Right renal pelvis (tissue), 4 donors: ENCODE results near the gene MXD3. TPM values are rescaled to one million over a fixed set of nuclear protein-coding genes. Genes with fewer than 3 reads are reported as not detected.
"Not testable (repeated sequence)": the region's sequence is repeated elsewhere in the genome, so short reads cannot be mapped to it uniquely, and the experiment has no call there.

ENCODE experiments used
- DNase-seq, 4 donors: peaks; one replicate each; pipeline ENCODE4 v3.0.0-alpha.2; 2013; ENCODE audit warnings: low read depth in 4 of 4, low spot score in 3 of 4, missing footprints in 1 of 4
- polyA plus RNA-seq, 4 donors: library from polyadenylated mRNA; unstranded; fragments of 120-200 nt; gene quantifications; one replicate each; pipeline ENCODE4 v1.2.1, GENCODE V29; 2013; ENCODE audit not compliant: insufficient read length in 4 of 4

MXD3 gene
- polyA plus RNA-seq, 4 donors = 13.7 to 23.2 (median 14.5) TPM

DNA sequence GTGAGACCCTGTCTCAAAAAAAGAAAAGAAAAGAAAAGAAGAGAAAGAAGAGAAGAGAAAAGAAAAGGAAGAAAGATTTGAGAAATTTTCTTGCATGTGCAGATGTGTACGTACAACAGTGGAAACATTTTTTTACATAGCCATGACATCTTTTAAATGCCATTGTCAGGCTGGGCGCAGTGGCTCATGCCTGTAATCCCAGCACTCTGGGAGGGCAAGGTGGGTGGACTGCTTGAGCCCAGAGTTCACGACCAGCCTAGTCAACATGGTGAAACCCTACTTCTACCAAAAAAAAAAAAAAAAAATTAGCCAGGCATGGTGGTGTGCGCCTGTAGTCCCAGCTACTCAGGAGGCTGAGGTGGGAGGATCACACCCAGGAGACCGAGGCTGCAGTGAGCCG, 33.2 kb upstream of the MXD3 start:
- no peak for DNase-seq

GRCh38 chr5:177343777-177344176, 32.1 kb upstream of the MXD3 start:
- no peak for DNase-seq

DNA sequence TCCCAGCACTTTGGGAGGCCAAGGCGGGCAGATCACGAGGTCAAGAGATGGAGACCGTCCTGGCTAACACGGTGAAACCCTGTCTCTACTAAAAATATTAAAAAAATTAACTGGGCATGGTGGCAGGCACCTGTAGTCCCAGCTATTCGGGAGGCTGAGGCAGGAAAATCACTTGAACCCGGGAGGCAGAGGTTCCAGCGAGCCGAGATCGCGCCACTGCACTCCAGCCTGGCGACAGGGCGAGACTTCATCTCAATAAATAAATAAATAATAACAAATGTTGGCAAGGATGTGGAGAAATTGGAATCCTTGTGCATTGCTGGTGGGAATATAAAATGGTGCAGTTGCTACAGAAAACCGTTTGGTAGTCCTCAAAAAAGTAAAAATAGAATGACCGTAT, 31.3 kb upstream of the MXD3 start:
- DNase-seq = not testable (repeated sequence)

- no peak for DNase-seq
These were observed 27.5 kb upstream of the MXD3 start for GRCh38 chr5:177339107-177339638.

- DNase-seq = no peak
These were observed 26.8 kb upstream of the MXD3 start for GRCh38 chr5:177338251-177339106.

DNA sequence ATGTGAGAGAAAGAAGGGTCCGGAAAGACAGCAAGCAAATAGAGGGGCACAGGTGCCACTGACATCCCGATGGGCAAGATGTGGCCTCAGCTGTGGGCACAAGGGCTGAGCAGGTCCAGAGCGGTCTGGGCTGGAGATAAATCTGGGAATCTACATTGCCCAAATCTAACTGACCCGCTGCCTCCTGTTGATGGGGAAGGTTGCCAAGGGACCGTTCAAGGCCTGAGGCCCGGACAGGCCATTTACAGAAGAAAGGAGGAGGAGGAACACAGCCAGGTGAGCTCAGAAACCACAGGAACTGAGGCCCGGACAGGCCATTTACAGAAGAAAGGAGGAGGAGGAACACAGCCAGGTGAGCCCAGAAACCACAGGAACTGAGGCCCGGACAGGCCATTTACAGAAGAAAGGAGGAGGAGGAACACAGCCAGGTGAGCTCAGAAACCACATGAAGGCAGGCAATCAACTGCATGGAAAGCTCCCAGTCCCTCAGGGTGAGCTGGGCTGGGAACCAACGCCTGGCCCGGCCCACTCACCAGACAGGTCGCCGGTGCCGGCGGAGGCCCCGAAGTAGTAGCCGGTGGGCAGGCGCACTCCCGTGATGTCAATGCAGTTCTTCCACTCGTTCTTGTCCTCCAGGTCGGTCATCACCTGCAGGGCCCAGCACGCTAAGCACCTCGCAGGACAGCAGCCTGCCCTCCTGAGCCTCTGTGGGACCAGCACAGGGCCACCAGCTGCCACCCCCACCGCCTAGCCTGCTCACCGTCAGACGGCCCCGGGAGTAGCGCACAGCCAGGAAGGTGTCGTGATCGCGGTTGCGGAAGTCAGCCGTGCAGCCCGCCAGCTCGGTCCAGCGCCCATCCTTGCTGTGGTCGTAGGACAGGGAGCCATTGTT, 25.2 kb upstream of the MXD3 start:
- DNase-seq = no peak

DNA sequence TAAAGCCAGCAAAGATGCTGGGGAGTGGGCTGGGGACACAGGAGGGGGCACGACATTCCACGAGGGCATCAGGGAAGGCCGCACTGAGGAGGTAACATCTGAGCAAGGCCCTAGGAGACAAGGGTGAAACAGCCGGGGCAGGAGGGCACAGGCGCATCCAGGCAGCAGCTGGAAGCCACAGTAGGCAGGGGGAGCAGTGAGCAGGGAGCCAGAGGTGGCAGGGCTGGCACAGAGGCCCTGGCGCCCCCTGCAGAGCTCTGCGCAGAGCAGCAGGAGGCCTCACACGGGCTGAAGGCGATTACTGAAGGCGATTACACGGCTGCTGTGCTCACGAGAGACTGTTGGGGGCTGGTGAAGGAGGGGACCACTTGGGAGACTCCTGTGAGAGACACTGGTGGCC, 24.4 kb upstream of the MXD3 start:
- DNase-seq = no peak

GRCh38 chr5:177335701-177336065, 24.0 kb upstream of the MXD3 start:
- no peak for DNase-seq

- DNase-seq = no peak
These were observed 23.3 kb upstream of the MXD3 start for GRCh38 chr5:177334781-177335700.

DNA sequence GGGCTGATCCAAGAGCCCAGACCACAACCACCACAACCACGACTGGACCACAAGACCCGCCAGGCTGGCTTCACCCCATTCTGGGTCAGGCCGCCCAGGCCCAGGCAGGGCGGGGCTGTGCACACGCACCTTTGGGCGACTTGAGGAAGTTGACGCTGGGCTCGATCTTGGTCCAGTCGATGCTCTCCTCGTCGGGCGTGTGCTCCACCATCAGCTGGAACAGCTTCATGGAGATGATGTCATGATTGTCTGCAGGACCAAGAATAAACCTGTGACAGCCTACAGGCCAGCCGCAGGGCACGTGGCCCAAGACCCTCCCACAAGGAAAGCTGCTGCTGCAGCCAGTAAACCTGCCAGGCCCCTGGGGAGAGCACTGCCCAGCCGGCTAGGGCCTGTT, 22.5 kb upstream of the MXD3 start:
- DNase-seq = no peak

DNA sequence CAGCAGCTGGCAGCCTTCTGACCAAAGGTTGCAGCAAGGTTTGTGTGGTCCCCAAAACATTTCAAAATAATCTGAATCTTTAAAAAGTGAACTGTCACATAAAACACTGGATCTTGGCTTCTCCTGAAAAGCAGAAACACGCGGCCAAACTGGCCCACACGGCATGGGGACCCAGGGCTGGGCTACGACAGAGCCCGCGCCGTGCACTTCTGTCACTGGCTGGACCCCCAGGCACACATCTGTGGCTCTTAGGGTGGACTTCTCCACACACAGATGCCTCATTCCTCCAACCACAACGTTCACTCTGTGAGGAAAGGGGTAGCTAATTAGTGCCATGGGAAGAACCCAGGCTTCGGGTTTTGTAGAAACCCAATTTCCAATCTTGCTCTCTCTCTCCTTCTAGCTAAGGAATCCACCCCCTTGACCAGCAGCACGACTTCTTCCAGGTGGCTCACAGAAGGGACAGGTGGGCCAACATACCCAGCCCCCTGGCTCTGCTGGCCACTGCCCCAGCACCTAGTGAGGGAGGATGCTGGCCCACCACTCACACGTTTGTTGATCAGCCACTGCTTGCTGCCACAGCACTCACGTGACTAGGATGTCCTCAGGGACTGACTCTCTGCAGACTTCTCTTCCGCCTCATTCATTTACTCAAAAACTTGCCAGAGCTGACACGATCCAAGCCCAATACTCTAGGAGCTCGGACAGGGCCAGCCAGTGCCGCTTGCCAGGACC, 21.9 kb upstream of the MXD3 start:
- DNase-seq = no peak

DNA sequence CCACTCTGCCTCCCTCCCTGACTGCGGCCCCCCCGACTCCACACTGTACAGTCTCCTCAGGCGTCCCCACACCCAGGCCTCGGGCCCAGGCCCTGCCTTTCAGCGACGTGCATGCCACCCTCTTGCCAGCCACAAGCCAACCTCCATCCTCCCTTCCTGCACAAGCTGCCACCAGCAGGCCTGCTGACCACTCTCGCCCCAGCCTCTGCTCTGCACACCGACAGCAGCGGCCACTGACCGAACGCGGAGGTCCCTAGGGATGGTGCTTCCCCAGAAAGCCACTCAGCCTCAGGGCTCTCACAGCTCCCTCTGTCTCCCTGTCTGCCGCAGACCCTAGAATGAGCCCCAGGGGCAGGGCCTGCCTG, 21.2 kb upstream of the MXD3 start:
- no peak for DNase-seq

GRCh38 chr5:177332031-177332895, 20.6 kb upstream of the MXD3 start:
- no peak for DNase-seq

- DNase-seq = no peak
These were observed 19.5 kb upstream of the MXD3 start for GRCh38 chr5:177330991-177331842.

- DNase-seq = no peak
These were observed 18.2 kb upstream of the MXD3 start for GRCh38 chr5:177329883-177330282.

DNA sequence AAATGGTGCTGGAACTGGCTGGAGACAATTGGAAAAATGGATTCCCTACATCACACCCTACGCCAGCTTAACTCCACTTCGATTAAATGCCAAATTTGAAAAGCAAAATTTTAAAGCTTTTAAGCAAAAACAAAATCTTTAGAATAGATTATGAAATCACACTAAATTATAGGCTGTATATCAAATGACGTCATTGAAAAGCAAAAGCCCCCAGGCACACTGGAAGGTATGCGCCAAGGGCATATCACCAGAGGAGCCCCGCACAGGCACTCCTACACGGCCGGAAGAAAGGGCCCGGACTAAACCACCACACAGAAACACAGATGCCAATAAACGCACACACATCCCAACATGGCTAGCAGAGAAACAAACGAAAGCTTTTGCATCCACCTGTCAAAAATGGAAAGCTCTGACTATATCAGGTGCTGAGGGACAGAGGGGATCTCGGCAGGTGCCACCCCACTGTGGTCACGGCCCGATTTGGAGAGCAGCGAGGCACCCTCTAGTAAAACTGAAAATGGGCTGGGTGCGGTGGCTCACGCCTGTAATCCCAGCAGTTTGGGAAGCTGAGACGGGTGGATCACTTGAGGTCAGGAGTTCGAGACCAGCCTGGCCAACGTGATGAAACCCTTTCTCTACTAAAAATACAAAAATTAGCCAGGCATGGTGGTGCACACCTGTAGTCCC, 17.0 kb upstream of the MXD3 start:
- no peak for DNase-seq
